Posterior vena cava (tissue), 2 donors: Measurements from ENCODE around the gene VAPA. TPM values are rescaled to one million over a fixed set of nuclear protein-coding genes. Genes with fewer than 3 reads are reported as not detected.

Experiments used
- DNase-seq: peaks from one replicate; pipeline ENCODE4 v3.0.0-alpha.2; 2020; ENCODE audit warnings: low spot score
- intact Hi-C, 2 donors: fragments of 100-400 bp; cut with DNase I; formaldehyde crosslinking; loops; one replicate each; pipeline versions ENCODE4 v1.14.1 to v1.14.2; 2022 to 2023
- total RNA-seq, 2 donors: library from RNA; stranded (reverse); fragmentation: NEBNext Ultra II Directional; extraction: Animal tissue kit (Norgen Biotek cat#: 25700); gene quantifications; one replicate each; pipeline ENCODE4 v1.2.1, GENCODE V29; 2021
- donor health status: DM: yes; HTN: yes; CAD: no.
- donor health status: DM: yes; HTN: yes; CAD: no.

Gene VAPA
- total RNA-seq, 2 donors from 2014 or later = 172 to 203 TPM

GRCh38 chr18:9989481-9989880, 75.7 kb downstream of the VAPA start:
- intact Hi-C loops = no loop called here
- DNase-seq = no peak

- intact Hi-C loops = no loop called here
- no peak for DNase-seq
Observed at GRCh38 chr18:9991011-9992000, 77.5 kb downstream of the VAPA start.

- intact Hi-C loops = no loop called here
Observed at GRCh38 chr18:9992300-9992972, 78.6 kb downstream of the VAPA start.

GRCh38 chr18:9992973-9993520, 79.2 kb downstream of the VAPA start:
- DNase-seq = no peak
- intact Hi-C loops = no loop called here

More at GRCh38 chr18:9992300-9992972, 78.6 kb downstream of the VAPA start:
- no peak for DNase-seq

GRCh38 chr18:9993521-9994025, 79.8 kb downstream of the VAPA start:
- DNase-seq = no peak
- intact Hi-C loops = no loop called here

GRCh38 chr18:9994026-9994570, 80.3 kb downstream of the VAPA start:
- no peak for DNase-seq
- intact Hi-C loops = no loop called here

GRCh38 chr18:9994701-9995235, 81.0 kb downstream of the VAPA start:
- DNase-seq = no peak
- intact Hi-C loops = no loop called here

GRCh38 chr18:9995631-9996030, 81.8 kb downstream of the VAPA start:
- DNase-seq = no peak
- intact Hi-C loops = no loop called here

- no peak for DNase-seq
- intact Hi-C loops = no loop called here
Observed at GRCh38 chr18:9996094-9996493, 82.3 kb downstream of the VAPA start.

GRCh38 chr18:9997711-9998110, 83.9 kb downstream of the VAPA start:
- intact Hi-C loops = no loop called here

GRCh38 chr18:9998330-9998729, 84.5 kb downstream of the VAPA start:
- no peak for DNase-seq
- intact Hi-C loops = no loop called here

More at GRCh38 chr18:9997711-9998110, 83.9 kb downstream of the VAPA start:
- DNase-seq = no peak

GRCh38 chr18:10002280-10002679, 88.5 kb downstream of the VAPA start:
- no peak for DNase-seq
- intact Hi-C loops = loop anchor here in 1 of 2 donors (10.0 kb wide), 1 partner anchor 513 kb away; no protein-coding TSS in a partner anchor

GRCh38 chr18:10003281-10003680, 89.5 kb downstream of the VAPA start:
- intact Hi-C loops = loop anchor here in 1 of 2 donors (10.0 kb wide), 1 partner anchor 512 kb away; no protein-coding TSS in a partner anchor
- DNase-seq = no peak

- intact Hi-C loops = loop anchor here in 1 of 2 donors (10.0 kb wide), 1 partner anchor 511 kb away; no protein-coding TSS in a partner anchor
- no peak for DNase-seq
Observed at GRCh38 chr18:10003866-10004265, 90.0 kb downstream of the VAPA start.

- DNase-seq = no peak
- intact Hi-C loops = loop anchor here in 1 of 2 donors (10.0 kb wide), 1 partner anchor 508 kb away; no protein-coding TSS in a partner anchor
Observed at GRCh38 chr18:10006311-10006893, 92.6 kb downstream of the VAPA start.

GRCh38 chr18:10008006-10008647, 94.3 kb downstream of the VAPA start:
- DNase-seq = no peak
- intact Hi-C loops = loop anchor here in 1 of 2 donors (10.0 kb wide), 1 partner anchor 507 kb away; no protein-coding TSS in a partner anchor
